Measurements from ENCODE around the gene CENPT.

The CENPT gene

GRCh38 chr16:67801883-67802282 lies 45.6 kb downstream of the CENPT start:
- Histone ChIP-seq H3K9ac (peak overlapping the region in 1 of 11 experiments; percentile 21; a peak in 1 of 22 replicates), H3K9me3 (replicated peaks in 1 of 11) (no peaks in the 10 kb centered on the region), H3K27me3 (no peaks in the 10 kb centered on the region), H3K36me3 (peaks cover 59 to 83% (median 71%) of the 10 kb centered on the region in 11 experiments), H4K20me1 (peaks cover 46 to 66% (median 61%) of the 10 kb centered on the region in 11 experiments), H3K27ac (peak overlapping the region in 1 of 11 experiments; percentile 10; a peak in 1 of 22 replicates), H3K4me2 (peak overlapping the region; percentile 72 to 99 (median 96)), H3K4me1 (peaks cover 57 to 62% (median 58%) of the 10 kb centered on the region in 10 experiments), H3K4me3 (no peak overlapping the region)
- no peak for TF ChIP-seq Cebpa-rat (IDR thresholded peaks at IDR 0.05)

DNA sequence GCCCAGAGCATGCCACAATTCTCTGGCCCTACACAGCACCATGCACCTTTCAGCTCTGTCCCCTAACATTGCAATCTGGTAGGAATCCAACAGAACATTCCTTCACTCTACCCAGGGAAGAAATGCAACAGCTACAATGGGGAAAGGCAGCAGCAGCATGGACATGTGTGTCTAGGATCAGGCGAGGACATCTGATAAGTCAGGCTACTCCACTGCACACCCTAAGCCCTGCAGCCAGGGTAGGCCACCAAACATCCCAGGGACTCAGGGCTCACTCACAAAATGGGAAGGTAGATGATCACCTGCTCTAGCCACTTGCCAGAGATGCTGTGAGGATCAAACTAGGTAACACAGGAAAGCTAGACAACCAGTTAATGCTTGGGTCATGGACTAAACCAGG lies 46.3 kb downstream of the CENPT start:
- Histone ChIP-seq H3K4me1 (peaks cover 57 to 62% (median 58%) of the 10 kb centered on the region in 10 experiments), H3K27me3 (no peaks in the 10 kb centered on the region), H3K4me3 (no peak overlapping the region), H3K27ac (no peak overlapping the region; a peak in 1 of 22 replicates), H3K9ac (peak overlapping the region in 1 of 11 experiments; percentile 21; a peak in 1 of 22 replicates), H3K36me3 (peaks cover 64 to 90% (median 76%) of the 10 kb centered on the region in 11 experiments), H4K20me1 (peaks cover 52 to 73% (median 68%) of the 10 kb centered on the region in 11 experiments), H3K9me3 (replicated peaks in 1 of 11) (no peaks in the 10 kb centered on the region), H3K4me2 (peak overlapping the region; percentile 72 to 99 (median 96))
- TF ChIP-seq Cebpa-rat (IDR thresholded peaks at IDR 0.05): no peak

DNA sequence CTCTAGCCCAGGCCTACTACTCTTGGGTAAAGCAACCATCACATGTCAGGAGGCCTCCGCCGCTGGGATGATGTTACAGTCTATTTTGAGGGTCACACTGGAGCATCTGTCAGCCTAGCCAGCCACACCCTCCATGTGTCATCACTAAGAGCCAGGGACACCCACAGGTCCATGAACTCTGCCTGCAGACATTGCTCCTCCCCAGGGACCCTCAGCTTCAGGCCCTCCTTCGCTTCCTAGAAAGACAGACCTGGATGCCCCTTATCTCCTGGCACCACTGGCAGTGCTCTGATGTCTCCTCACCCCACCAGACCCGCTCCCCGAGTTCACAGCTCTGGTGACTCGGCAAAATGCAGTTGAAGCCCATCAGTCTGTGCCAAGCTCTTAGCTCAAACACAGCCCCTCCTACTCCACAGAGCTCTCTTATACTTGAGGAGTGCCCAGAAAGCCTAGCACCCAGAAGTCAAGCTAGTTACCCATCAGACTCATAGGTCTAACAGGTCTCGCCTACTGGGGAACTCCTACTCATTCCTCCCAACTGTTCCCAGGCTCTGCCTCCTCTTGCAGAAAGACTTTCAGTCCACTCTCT lies 47.1 kb downstream of the CENPT start:
- TF ChIP-seq Cebpa-rat (IDR thresholded peaks at IDR 0.05): no peak
- Histone ChIP-seq H3K27me3 (no peaks in the 10 kb centered on the region), H3K4me3 (no peak overlapping the region), H3K9ac (peak overlapping the region in 2 of 11 experiments; percentile 21 to 43; a peak in 4 of 22 replicates), H3K36me3 (peaks cover 64 to 92% (median 82%) of the 10 kb centered on the region in 11 experiments), H3K4me1 (peaks cover 53 to 59% (median 56%) of the 10 kb centered on the region in 10 experiments), H3K4me2 (peak overlapping the region; percentile 33 to 99 (median 86); a peak in 20 of 22 replicates), H3K27ac (peak overlapping the region in 7 of 11 experiments; percentile 5 to 48 (median 30); a peak in 7 of 22 replicates), H3K9me3 (replicated peaks in 1 of 11) (no peaks in the 10 kb centered on the region), H4K20me1 (peaks cover 52 to 75% (median 70%) of the 10 kb centered on the region in 11 experiments)

DNA sequence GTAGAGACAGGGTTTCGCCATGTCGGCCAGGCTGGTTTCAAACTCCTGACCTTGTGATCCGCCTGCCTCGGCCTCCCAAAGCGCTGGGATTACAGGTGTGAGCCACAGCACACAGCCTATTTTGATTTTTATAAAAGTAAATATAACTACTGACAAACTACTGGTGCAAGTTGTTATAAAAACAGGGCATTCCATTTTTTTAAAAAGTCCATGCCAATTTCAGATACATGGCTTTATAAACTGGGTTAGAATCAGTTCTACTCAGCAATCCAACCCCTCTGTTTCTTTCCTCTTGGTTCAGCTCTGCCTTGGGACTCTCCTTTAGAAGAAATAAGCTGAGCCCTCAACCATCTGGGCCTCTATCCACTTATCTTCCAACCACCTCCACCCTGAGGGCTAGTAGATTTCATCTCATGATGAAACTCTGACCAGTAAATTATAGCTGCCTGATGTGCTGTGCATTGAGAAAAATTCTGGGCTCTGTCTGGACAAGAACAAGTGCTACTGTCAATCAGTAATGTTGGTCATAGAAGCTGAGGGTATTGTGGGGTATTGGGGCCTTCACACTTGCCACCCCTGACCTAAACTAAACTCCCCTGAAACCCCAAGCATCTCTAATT lies 51.3 kb downstream of the CENPT start:
- Histone ChIP-seq H3K27me3 (no peaks in the 10 kb centered on the region), H4K20me1 (peaks cover 57 to 99% (median 86%) of the 10 kb centered on the region in 11 experiments), H3K36me3 (peaks cover 38 to 65% (median 58%) of the 10 kb centered on the region in 11 experiments), H3K4me3 (no peak overlapping the region), H3K4me1 (peaks cover 11 to 27% (median 18%) of the 10 kb centered on the region in 10 experiments), H3K9ac (no peak overlapping the region), H3K9me3 (replicated peaks in 1 of 11) (no peaks in the 10 kb centered on the region), H3K4me2 (no peak overlapping the region), H3K27ac (no peak overlapping the region)
- no peak for TF ChIP-seq Cebpa-rat (IDR thresholded peaks at IDR 0.05)

DNA sequence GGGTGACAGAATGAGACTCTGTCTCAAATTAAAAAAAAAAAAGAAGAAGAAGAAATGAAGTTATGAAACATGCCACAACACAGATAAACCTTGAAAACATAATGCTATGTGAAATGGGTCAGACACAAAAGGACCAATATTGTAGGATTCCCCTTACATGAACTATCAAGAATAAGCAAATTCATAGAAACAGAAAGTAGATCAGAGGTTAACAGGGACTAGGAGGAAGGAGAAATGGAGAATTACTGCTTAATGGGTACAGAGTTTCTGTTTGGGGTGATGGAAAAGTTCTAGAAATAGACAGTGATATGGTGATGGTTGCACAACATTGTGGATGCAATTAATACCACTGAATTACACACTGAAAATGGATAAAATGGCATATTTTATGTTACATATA lies 57.4 kb downstream of the CENPT start:
- Histone ChIP-seq H3K4me2 (peak overlapping the region in 4 of 11 experiments; percentile 21 to 56 (median 24); a peak in 6 of 22 replicates), H3K27ac (no peak overlapping the region), H3K9ac (no peak overlapping the region), H4K20me1 (peaks cover 16 to 100% (median 64%) of the 10 kb centered on the region in 11 experiments; a peak in 19 of 22 replicates), H3K4me3 (no peak overlapping the region), H3K9me3 (replicated peaks in 1 of 11) (peaks cover 0 to 5% (median 0%) of the 10 kb centered on the region in 11 experiments; a peak in 1 of 22 replicates), H3K4me1 (peaks cover 0 to 29% (median 14%) of the 10 kb centered on the region in 10 experiments; a peak in 13 of 20 replicates), H3K27me3 (no peaks in the 10 kb centered on the region), H3K36me3 (peaks cover 13 to 51% (median 34%) of the 10 kb centered on the region in 11 experiments; a peak in 19 of 22 replicates)
- TF ChIP-seq Cebpa-rat (IDR thresholded peaks at IDR 0.05): no peak

- no peaks in the 10 kb centered on the region for H3K27me3 ChIP-seq
- H3K9ac ChIP-seq: no peak overlapping the region
- H3K36me3 ChIP-seq: peaks cover 26 to 80% (median 49%) of the 10 kb centered on the region in 11 experiments
- H3K27ac ChIP-seq: no peak overlapping the region
- H3K4me1 ChIP-seq: peaks cover 5 to 32% (median 15%) of the 10 kb centered on the region in 10 experiments; a peak in 15 of 20 replicates
- no peak overlapping the region for H3K4me2 ChIP-seq
- H3K4me3 ChIP-seq: no peak overlapping the region
- TF ChIP-seq Cebpa-rat (IDR thresholded peaks at IDR 0.05): no peak
- peaks cover 18 to 100% (median 57%) of the 10 kb centered on the region in 11 experiments; a peak in 20 of 22 replicates for H4K20me1 ChIP-seq
- H3K9me3 ChIP-seq (replicated peaks in 1 of 11): peaks cover 0 to 16% (median 0%) of the 10 kb centered on the region in 11 experiments; a peak in 2 of 22 replicates
Measured at GRCh38 chr16:67786491-67786890, 61.0 kb downstream of the CENPT start.

GRCh38 chr16:67783353-67783725 lies 64.2 kb downstream of the CENPT start:
- no peak for TF ChIP-seq Cebpa-rat (IDR thresholded peaks at IDR 0.05)
- Histone ChIP-seq H3K27me3 (no peaks in the 10 kb centered on the region), H3K9me3 (replicated peaks in 1 of 11) (peaks cover 0 to 16% (median 0%) of the 10 kb centered on the region in 11 experiments; a peak in 2 of 22 replicates), H3K36me3 (peaks cover 38 to 93% (median 52%) of the 10 kb centered on the region in 11 experiments), H3K27ac (no peak overlapping the region), H3K4me1 (peaks cover 0 to 34% (median 9%) of the 10 kb centered on the region in 10 experiments; a peak in 10 of 20 replicates), H3K4me3 (no peak overlapping the region), H4K20me1 (peaks cover 39 to 100% (median 70%) of the 10 kb centered on the region in 11 experiments; a peak in 20 of 22 replicates), H3K9ac (no peak overlapping the region), H3K4me2 (no peak overlapping the region)

DNA sequence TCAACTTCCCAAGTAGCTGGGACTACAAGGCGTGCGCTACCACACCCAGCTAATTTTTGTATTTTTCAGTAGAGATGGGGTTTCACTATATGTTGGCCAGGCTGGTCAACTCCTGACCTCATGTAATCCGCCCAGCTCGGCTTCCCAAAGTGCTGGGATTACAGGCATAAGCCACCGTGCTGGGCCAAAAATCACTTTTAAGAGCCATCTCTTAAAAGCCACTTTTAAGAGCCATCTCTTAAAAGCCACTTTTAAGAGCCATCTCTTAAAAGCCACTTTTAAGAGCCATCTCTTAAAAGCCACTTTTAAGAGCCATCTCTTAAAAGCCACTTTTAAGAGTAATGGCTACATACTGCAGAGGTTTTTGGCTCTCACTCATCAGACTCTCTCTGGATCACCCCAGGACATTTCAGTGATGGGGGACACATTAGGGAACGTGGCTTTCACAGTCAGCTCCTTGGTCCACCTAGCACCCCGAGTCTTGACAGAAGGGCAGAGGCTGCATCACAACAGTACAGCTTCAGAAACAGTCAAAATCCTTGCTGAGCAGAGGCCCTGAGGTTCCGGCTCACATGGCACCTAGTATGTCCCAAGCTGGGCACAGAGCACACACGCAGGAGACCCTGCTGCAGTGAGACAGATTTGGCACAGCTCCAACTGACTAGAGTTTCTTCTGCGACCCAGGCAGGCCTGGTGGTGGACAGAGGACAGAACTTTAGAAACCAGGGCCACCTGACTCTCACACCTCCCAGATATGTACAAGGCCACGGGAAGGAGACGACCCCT lies 64.7 kb downstream of the CENPT start:
- Histone ChIP-seq H3K36me3 (peaks cover 42 to 89% (median 52%) of the 10 kb centered on the region in 11 experiments), H3K4me3 (no peak overlapping the region), H3K9ac (no peak overlapping the region), H3K27me3 (no peaks in the 10 kb centered on the region), H4K20me1 (peaks cover 39 to 100% (median 71%) of the 10 kb centered on the region in 11 experiments; a peak in 20 of 22 replicates), H3K4me1 (peaks cover 0 to 34% (median 9%) of the 10 kb centered on the region in 10 experiments; a peak in 10 of 20 replicates), H3K27ac (no peak overlapping the region), H3K9me3 (replicated peaks in 1 of 11) (peaks cover 0 to 16% (median 0%) of the 10 kb centered on the region in 11 experiments; a peak in 2 of 22 replicates), H3K4me2 (no peak overlapping the region)
- no peak for TF ChIP-seq Cebpa-rat (IDR thresholded peaks at IDR 0.05)
